ENCODE data around the gene SNRK.

GRCh38 chr3:43327582-43327979 lies 41.2 kb downstream of the SNRK start:
- TF ChIP-seq, protein P1, sequence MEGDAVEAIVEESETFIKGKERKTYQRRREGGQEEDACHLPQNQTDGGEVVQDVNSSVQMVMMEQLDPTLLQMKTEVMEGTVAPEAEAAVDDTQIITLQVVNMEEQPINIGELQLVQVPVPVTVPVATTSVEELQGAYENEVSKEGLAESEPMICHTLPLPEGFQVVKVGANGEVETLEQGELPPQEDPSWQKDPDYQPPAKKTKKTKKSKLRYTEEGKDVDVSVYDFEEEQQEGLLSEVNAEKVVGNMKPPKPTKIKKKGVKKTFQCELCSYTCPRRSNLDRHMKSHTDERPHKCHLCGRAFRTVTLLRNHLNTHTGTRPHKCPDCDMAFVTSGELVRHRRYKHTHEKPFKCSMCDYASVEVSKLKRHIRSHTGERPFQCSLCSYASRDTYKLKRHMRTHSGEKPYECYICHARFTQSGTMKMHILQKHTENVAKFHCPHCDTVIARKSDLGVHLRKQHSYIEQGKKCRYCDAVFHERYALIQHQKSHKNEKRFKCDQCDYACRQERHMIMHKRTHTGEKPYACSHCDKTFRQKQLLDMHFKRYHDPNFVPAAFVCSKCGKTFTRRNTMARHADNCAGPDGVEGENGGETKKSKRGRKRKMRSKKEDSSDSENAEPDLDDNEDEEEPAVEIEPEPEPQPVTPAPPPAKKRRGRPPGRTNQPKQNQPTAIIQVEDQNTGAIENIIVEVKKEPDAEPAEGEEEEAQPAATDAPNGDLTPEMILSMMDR (IDR thresholded peaks at IDR 0.05): no peak
- no peak for TF ChIP-seq POLR2A (IDR thresholded peaks at IDR 0.05)
